HepG2 (cell line): ENCODE measurements around the gene SP8.

Experiments
- CBX2 ChIP-seq, 2 experiments: fragments of 200-600 bp in 1 of 2; sonication (generic); formaldehyde crosslinking in 1 of 2; IDR thresholded peaks; 2 replicates each; pipeline versions ENCODE4 v1.7.0 to v1.8.1; 2018 to 2022; ENCODE audit warnings: low read depth in 2 of 2, low read length in 1 of 2, mild to moderate bottlenecking in 1 of 2, missing genetic modification reagents in 1 of 2
- CTCF ChIP-seq: sonication (generic); formaldehyde crosslinking; IDR thresholded peaks from 2 replicates; pipeline ENCODE4 v1.5.0; 2020; ENCODE audit warnings: mild to moderate bottlenecking, missing genetic modification reagents, moderate library complexity
- DPF2 ChIP-seq: sonication (generic); formaldehyde crosslinking; IDR thresholded peaks from 2 replicates; pipeline ENCODE4 v1.4.0; 2020; ENCODE audit warnings: mild to moderate bottlenecking, low read depth, missing genetic modification reagents, borderline replicate concordance
- HMG20A ChIP-seq: IDR thresholded peaks from 2 replicates; pipeline ENCODE4 v1.6.1; 2016; ENCODE audit warnings: borderline replicate concordance
- TEAD2 ChIP-seq: sonication (generic); formaldehyde crosslinking; IDR thresholded peaks from 2 replicates; pipeline ENCODE4 v1.9.0; 2021; ENCODE audit warnings: missing genetic modification reagents
- ZBTB37 ChIP-seq: sonication (generic); formaldehyde crosslinking; IDR thresholded peaks from 2 replicates; pipeline ENCODE4 v1.4.0; 2020; ENCODE audit warnings: mild to moderate bottlenecking, missing genetic modification reagents
- ZNF232 ChIP-seq: sonication (generic); formaldehyde crosslinking; IDR thresholded peaks from 2 replicates; pipeline ENCODE4 v1.4.0; 2020; ENCODE audit warnings: missing genetic modification reagents, borderline replicate concordance
- ZNF660 ChIP-seq: sonication (generic); formaldehyde crosslinking; IDR thresholded peaks from 2 replicates; pipeline ENCODE4 v1.5.1; 2020; ENCODE audit warnings: mild to moderate bottlenecking, low read depth, missing genetic modification reagents, borderline replicate concordance
- ZNF841 ChIP-seq: sonication (generic); formaldehyde crosslinking; IDR thresholded peaks from 2 replicates; pipeline ENCODE4 v1.8.1; 2023; ENCODE audit warnings: missing genetic modification reagents, borderline replicate concordance

- TF ChIP-seq ZNF841 (no peak), ZNF232 (CRISPR knock-in tag) (no peak), DPF2 (CRISPR knock-in tag) (no peak), TEAD2 (no peak), ZBTB37 (no peak), CTCF (no peak), CBX2 (IDR thresholded peaks at IDR 0.05; ENCODE audit: low read depth, low read length) (0 out of 2 replicates have a peak, but pooled peaks have one; percentile 34), CBX2 (CRISPR knock-in tag; IDR thresholded peaks at IDR 0.05; ENCODE audit: low read depth) (no peak), HMG20A (CRISPR knock-in tag) (no peak), ZNF660 (CRISPR knock-in tag) (no peak)
Observed at GRCh38 chr7:20786421-20786778, 286 bp downstream of the SP8 start.
